GM19240 (cell line): Measurements from ENCODE around the gene ABCC12.
A peak's percentile ranks its signal among the peaks of the same experiment; 100 is the strongest.
"Not testable (repeated sequence)": the region's sequence is repeated elsewhere in the genome, so short reads cannot be mapped to it uniquely, and the experiment has no call there.

Experiments used
- DNase-seq: peaks from one replicate; pipeline ENCODE4 v3.0.0; 2011; ENCODE audit warnings: low spot score; ENCODE audit not compliant: insufficient read length

Gene ABCC12

DNA sequence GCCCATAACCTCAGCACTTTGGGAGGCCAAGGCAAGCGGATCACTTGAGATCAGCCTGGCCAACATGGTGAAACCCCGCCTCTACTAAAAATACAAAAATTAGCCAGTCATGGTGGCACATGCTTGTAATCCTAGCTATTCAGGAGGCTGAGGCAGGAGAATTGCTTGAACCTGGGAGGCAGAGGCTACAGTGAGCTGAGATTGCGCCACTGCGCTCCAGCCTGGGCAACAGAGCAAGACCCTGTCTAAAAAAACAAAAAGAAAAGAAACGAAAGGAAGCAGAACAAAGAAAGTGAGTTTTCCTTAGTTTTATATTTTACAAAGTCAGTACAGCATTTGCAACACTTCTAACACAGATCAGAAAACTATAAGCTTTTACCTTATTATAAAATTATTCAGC, 10.8 kb upstream of the ABCC12 start:
- DNase-seq = not testable (repeated sequence)

GRCh38 chr16:48165961-48166578, 10.3 kb upstream of the ABCC12 start:
- DNase-seq = no peak

DNA sequence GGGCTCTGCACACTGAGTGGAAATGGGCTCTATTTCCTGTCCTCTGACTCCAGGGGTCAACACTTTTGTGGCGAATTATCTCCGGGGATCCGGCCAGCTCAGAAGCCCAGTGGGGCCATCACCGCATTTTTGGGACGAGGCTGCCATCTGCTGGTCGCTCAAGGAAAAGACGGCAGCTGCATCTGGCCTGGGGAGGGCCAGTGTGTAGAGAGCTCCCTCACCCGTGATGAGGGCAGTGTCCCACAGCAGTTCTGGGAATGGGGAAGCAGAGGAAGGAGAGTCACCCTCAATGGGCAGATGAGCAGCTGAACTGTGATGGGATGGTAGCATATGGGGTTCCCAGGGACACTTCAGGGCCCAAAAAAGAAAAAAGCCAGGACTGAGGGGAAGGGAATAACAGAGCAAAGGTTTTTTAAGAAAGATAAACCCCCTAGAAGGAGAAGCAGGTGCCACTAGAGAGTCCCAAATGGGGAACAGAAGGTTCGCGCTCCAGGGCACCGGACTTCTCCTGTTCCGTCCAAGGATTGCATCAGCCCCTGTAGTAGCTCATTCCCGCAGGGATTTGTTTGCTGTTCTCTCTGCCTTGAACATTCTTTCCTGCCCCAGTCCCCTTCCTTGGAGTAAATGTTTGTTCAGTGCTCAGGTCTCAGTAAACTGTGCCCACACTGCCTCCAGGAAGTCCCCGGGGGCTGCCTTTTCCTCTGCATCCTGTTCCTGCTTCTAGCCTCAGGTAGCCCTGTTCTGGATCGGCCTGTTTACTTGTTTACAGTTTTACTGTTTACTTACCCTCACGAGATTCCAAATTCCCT, 9.3 kb upstream of the ABCC12 start:
- peak; percentile 61 for DNase-seq

DNA sequence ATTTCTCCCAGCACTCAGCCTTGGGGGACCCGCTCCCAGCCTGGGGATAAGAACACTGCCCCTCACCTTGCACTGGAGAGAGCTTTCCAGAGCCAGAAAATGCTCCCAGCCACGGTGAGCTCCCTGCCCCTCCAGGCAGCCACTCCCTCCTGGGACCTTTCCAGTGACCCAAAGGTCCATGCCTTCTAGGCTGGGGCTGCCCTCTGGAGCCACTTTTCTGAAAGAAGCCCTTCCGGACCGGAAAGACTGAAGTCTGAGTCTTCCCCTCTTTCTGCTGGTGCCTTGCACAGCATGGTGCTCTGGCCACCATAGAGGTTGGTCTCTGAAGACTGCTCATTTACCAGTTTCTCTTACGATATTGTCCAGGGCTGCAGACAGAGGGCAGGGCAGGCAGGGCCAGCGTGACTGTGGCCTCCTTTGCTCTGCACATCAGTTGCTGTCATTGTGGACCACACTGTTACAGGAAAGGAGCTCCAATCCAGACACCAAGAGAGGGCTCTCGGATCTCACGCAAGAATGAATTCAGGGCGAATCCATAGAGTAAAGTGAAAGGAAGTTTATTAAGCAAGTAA, 7.1 kb upstream of the ABCC12 start:
- no peak for DNase-seq

DNA sequence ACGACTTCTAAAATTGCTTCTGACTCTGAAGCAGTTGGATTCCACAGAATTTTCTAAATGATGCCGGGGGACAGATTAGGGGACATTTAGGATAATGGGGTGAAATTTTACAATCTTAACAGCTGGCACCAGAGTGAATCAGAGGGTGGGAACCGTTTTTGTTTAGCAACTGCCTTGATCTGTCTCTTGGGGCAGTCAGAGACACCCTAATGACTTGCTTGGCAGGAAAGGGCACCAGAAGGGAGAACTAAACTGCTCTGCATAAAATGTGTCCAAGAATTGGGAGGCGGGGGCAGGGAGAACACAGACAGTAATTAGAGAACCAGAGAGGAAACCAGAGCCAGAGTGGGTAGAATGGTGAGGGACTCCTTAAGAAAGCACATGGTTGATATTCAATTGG, 6.1 kb upstream of the ABCC12 start:
- DNase-seq = no peak

GRCh38 chr16:48160575-48160974, 4.8 kb upstream of the ABCC12 start:
- no peak for DNase-seq

DNA sequence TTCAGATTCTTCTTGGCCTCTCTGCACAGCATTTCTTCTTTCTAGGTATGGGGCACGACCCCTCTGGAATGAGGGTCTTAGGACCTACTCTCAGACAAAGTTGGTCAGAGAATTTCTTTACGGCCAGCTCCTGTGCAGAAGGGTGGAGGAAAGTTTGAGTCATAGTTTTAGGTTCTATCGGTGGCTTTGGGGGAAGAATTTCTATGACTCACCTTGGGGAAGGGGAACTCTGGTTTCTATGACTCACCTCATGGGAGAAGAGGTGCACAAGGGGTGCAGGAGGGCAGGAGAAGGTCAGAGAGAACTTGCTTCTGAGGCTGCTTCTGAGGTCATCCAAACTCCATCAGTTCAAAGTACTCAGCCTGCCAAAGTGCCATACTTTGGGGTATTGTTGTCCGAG, 2.5 kb upstream of the ABCC12 start:
- DNase-seq = no peak

DNA sequence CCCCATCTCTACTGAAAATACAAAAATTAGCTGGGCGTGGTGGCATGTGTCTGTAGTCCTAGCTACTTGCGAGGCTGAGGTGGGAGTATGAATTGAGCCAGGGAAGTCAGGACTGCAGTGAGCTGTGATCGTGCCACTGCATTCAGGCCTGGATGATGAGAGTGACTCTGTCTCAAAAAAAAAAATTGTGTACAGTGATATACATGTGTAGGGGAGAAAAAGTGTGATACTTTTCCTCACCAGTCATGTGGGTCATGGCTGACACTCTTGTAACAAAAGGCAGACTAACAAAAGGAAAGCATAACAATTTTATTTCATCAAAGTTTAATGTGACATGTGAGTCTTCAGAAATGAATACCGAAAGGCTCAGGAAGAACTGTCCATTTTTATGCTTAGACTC, 2.0 kb upstream of the ABCC12 start:
- no peak for DNase-seq

GRCh38 chr16:48157302-48157701, 1.5 kb upstream of the ABCC12 start:
- DNase-seq = no peak

GRCh38 chr16:48156790-48157209, 1.0 kb upstream of the ABCC12 start:
- DNase-seq = peak; percentile 45

DNA sequence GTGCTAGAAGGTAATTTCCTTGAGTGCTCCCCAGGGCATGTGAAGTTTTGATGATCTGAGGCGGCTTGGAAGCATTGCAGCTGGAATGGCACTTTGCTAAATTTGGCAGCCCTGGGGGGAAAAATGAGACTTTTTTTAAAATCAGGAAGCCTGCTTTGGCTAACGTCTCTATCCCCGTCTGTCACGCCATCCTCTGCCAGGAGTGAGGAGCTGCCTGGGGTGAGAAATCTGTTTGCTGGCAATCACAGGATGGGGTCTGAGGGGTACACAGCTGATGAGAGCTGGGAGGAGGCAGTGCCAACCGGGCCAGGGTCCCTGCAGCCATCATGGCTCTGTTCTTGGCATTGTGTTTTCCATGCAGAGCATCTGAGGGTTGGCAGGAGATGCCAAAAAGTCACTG, 2.0 kb downstream of the ABCC12 start:
- no peak for DNase-seq

GRCh38 chr16:48152226-48152625, 3.6 kb downstream of the ABCC12 start:
- DNase-seq = no peak

- no peak for DNase-seq
Measured at GRCh38 chr16:48150707-48151106, 5.1 kb downstream of the ABCC12 start.

DNA sequence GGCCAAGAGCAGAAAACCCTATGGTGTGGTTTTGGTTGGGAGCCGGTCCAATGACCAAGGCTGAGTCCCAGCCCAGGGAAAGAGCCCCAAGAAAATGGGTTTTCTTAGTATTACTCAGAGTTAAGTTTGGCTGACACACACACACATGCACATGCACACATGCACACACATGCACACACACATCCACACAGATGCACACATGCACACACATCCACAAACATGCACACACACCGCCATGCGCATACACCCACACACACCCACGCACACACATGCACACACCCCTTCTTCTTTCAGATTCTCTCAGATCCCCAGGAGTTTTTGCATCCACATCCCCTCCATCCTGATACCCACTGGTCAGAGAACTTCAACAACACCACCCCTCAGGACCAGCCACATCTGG, 9.1 kb downstream of the ABCC12 start:
- no peak for DNase-seq

GRCh38 chr16:48146131-48146530, 9.7 kb downstream of the ABCC12 start:
- DNase-seq = no peak

DNA sequence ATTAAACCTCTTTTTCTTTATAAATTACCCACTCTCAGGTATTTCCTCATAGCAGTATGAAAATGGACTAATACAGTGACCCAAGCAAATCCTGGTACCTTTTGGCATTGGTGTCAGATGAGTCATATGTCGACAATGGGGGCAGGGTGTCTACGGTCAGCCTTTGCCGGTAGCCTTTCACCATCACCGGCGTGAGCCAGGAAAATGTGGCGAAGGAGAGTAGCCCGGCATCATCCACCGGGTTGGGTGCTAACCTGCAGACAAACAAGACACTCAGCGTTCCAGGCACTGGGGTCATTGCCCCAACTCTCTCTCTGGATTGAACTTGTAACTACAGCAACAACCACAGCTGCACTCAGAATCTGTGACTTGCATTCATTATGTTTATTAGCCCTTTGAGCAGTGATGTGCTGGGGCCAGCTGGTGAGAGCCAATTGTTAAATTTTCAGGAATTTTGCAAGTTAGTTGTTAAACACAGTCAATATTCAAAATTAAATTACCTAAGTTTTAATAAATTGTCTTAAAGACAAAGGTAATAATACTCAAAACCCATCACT, 11.9 kb downstream of the ABCC12 start:
- DNase-seq = no peak

- DNase-seq = no peak
Measured at GRCh38 chr16:48140821-48141220, 15.0 kb downstream of the ABCC12 start.

DNA sequence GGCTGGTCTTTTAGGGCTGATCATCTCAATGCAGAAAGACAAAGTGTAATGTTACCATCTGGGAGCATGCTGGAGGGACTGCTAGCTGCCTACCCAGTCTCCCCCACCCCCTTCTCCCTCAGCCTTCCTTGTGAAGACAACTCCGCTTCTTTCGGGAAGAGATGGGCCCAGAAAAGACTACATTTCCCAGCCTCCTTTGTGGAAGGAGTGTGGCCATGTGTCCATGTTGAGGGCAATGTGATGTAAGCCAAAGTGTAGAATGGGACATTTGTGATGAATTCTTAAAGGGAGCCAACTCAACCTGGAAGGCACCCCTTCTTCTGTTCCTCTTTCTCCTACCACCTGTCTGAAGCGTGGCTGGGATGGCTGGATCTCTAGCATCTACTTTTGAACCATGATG, 16.3 kb downstream of the ABCC12 start:
- DNase-seq = no peak

- no peak for DNase-seq
Measured at GRCh38 chr16:48138543-48138942, 17.2 kb downstream of the ABCC12 start.

DNA sequence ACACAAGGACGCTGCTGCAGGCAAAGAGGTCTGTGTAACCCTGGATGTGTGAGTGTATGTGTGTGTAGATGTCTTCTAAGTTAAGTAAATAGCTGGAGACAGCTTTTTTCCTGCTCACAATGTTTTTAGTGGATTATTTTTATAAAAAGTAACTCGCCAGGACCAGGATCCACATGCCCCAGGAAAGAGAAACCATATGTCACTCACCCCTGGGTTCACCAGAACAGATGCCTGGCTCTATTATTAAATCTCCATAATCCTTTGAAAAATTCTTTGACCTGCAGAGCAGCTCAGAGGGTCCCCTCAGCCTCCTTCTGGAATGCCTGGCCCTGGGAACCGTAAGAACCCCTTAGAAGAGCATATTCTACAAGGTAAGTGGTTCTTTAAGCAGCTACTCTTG, 18.0 kb downstream of the ABCC12 start:
- no peak for DNase-seq

- DNase-seq = no peak
Measured at GRCh38 chr16:48136547-48137360, 19.0 kb downstream of the ABCC12 start.
